B cell (primary cell): Measurements from ENCODE around the gene LRP5. TPM values are rescaled to one million over a fixed set of nuclear protein-coding genes. Genes with fewer than 3 reads are reported as not detected.

Experiments used
- ATAC-seq: fragments of 200-7000 bp; cut with Tn5 transposase; one replicate; pipeline ENCODE4 v1.10.0; 2021; ENCODE audit warnings: low read depth, mild to moderate bottlenecking, moderate number of reproducible peaks, moderate library complexity
- CTCF ChIA-PET: fragments of 350-600 bp; sonication (Branson Sonifier 250); formaldehyde crosslinking; loops from one replicate; lab custom pipeline; 2021; ENCODE audit warnings: antibody characterized with exemption, inconsistent platforms; lab: Charles Lee
- POLR2A ChIA-PET: fragments of 350-600 bp; sonication (Branson Sonifier 250); formaldehyde crosslinking; loops from one replicate; lab custom pipeline; 2021; ENCODE audit warnings: antibody characterized with exemption; lab: Charles Lee
- DNase-seq: peaks from one replicate; pipeline ENCODE4 v3.0.0; 2013
- H2AFZ ChIP-seq: 2 replicates; pipeline ENCODE4 v1.6.1; 2012; ENCODE audit warnings: mild to moderate bottlenecking, low read depth, low read length; ENCODE audit not compliant: insufficient read depth, poor library complexity, severe bottlenecking
- H3K27ac ChIP-seq, 2 donors: 1 replicate in 1 of 2; 2 replicates in 1 of 2; pipeline ENCODE4 v1.5.1; 2012 to 2013; ENCODE audit warnings: low read length in 2 of 2, mild to moderate bottlenecking in 2 of 2, moderate library complexity in 1 of 2
- H3K27me3 ChIP-seq, 4 experiments: fragments of 200-600 bp in 1 of 4; sonication (generic) in 1 of 4; replicated peaks in 1 of 4; 1 replicate in 2 of 4; 2 replicates in 2 of 4; pipeline versions ENCODE4 v1.6.1 to v1.7.0; 2013 to 2016; ENCODE audit warnings: low read length in 3 of 4, mild to moderate bottlenecking in 2 of 4, mixed read lengths in 1 of 4, moderate library complexity in 1 of 4; ENCODE audit not compliant: insufficient read depth in 4 of 4, control insufficient read depth in 3 of 4; ENCODE audit errors: control extremely low read depth in 1 of 4
- H3K36me3 ChIP-seq, 2 experiments: replicated peaks in 1 of 2; 1 replicate in 1 of 2; 2 replicates in 1 of 2; pipeline versions ENCODE4 v1.6.1 to v1.7.1; 2013; ENCODE audit warnings: low read length in 1 of 2; ENCODE audit not compliant: insufficient read depth in 2 of 2, control insufficient read depth in 1 of 2; ENCODE audit errors: control extremely low read depth in 1 of 2, extremely low read depth in 1 of 2
- H3K4me1 ChIP-seq, 2 donors: fragments of 200-600 bp in 1 of 2; sonication (generic) in 1 of 2; 1 replicate in 1 of 2; 2 replicates in 1 of 2; pipeline versions ENCODE4 v1.5.1 to v1.6.1; 2013 to 2017; ENCODE audit warnings: low read length in 2 of 2; ENCODE audit not compliant: control insufficient read depth in 2 of 2, insufficient read depth in 2 of 2
- H3K4me2 ChIP-seq: replicated peaks from 2 replicates; pipeline ENCODE3; 2012; ENCODE audit warnings: mild to moderate bottlenecking, low read depth, low read length; ENCODE audit not compliant: poor library complexity, severe bottlenecking
- H3K4me3 ChIP-seq, 5 experiments: fragments of 200-600 bp in 1 of 5; sonication (generic) in 1 of 5; 1 replicate in 3 of 5; 2 replicates in 2 of 5; pipeline versions ENCODE4 v1.5.1 to v1.7.0; 2011 to 2016; ENCODE audit warnings: low read length in 4 of 5, mild to moderate bottlenecking in 4 of 5, low read depth in 2 of 5, control low read depth in 1 of 5, moderate library complexity in 1 of 5; ENCODE audit not compliant: insufficient read depth in 1 of 5; ENCODE audit errors: control extremely low read depth in 1 of 5, extremely low read depth in 1 of 5
- H3K79me2 ChIP-seq: fragments of 200-600 bp; sonication (generic); one replicate; pipeline ENCODE4 v1.6.0; 2016; ENCODE audit warnings: low read length; ENCODE audit not compliant: control insufficient read depth, insufficient read depth
- H3K9ac ChIP-seq: fragments of 200-600 bp; sonication (generic); 2 replicates; pipeline ENCODE4 v1.6.1; 2017; ENCODE audit warnings: mild to moderate bottlenecking, low read length, moderate library complexity
- H3K9me3 ChIP-seq, 3 donors: one replicate each; pipeline versions ENCODE4 v1.6.1 to v1.7.1; 2013; ENCODE audit warnings: low read length in 2 of 3; ENCODE audit not compliant: control insufficient read depth in 2 of 3, insufficient read depth in 1 of 3; ENCODE audit errors: control extremely low read depth in 1 of 3
- H4K20me1 ChIP-seq: 2 replicates; pipeline ENCODE4 v1.6.0; 2012; ENCODE audit warnings: mild to moderate bottlenecking, low read length; ENCODE audit not compliant: insufficient read depth, control insufficient read depth, poor library complexity, severe bottlenecking
- H3K27ac Mint-ChIP-seq: one replicate; pipeline ENCODE4 v1.8.0; 2021; ENCODE audit warnings: mixed read lengths
- H3K27me3 Mint-ChIP-seq: one replicate; pipeline ENCODE4 v1.8.0; 2021; ENCODE audit warnings: mixed read lengths
- H3K4me1 Mint-ChIP-seq: one replicate; pipeline ENCODE4 v1.8.0; 2021; ENCODE audit warnings: mixed read lengths
- H3K4me3 Mint-ChIP-seq: one replicate; pipeline ENCODE4 v1.8.0; 2021; ENCODE audit warnings: mixed read lengths
- H3K9me3 Mint-ChIP-seq: one replicate; pipeline ENCODE4 v1.8.0; 2022; ENCODE audit warnings: mixed read lengths; ENCODE audit not compliant: insufficient read depth
- CTCF ChIP-seq: fragments of 200-600 bp; IDR thresholded peaks from one replicate; pipeline ENCODE4 v1.8.0; 2022; ENCODE audit warnings: antibody characterized with exemption, mild to moderate bottlenecking
- EZH2 ChIP-seq: IDR thresholded peaks from 2 replicates; pipeline ENCODE4 v1.6.1; 2012; ENCODE audit warnings: borderline replicate concordance, low read depth, mild to moderate bottlenecking, moderate library complexity, low read length; ENCODE audit not compliant: insufficient read depth, poor library complexity, severe bottlenecking
- WGBS: methylation state at CpG from one replicate; pipeline ENCODE4 v1.1.5; 2013; ENCODE audit warnings: missing lambda C conversion rate; ENCODE audit not compliant: insufficient coverage; 5-methylcytosine and 5-hydroxymethylcytosine counted together
- intact Hi-C: fragments of 100-400 bp; cut with micrococcal nuclease; formaldehyde crosslinking; loops from one replicate; pipeline ENCODE4 v1.10.0; 2022
- polyA plus RNA-seq: library from polyadenylated mRNA; depleted of rRNA; stranded (reverse); fragments of >200 nt; gene quantifications from 2 replicates; pipeline ENCODE4 v1.2.3, GENCODE V29; 2012
- total RNA-seq, 2 donors: library from RNA; stranded (reverse); fragments of 120-200 nt in 1 of 2; gene quantifications; 1 replicate in 1 of 2; 2 replicates in 1 of 2; pipeline versions ENCODE4 v1.2.3 to v1.2.4, GENCODE V29; 2013 to 2022

LRP5 gene
- total and polyA plus RNA-seq, 2 donors (not counting 1 experiment from before 2014, with no cell fraction given), result 2.4 to 13.9 TPM

- CTCF ChIA-PET, result interaction anchor here (0.9 to 1.1 kb wide), 3 partner anchors 10 to 41 kb away, joined by 3 read pairs; no protein-coding TSS in a partner anchor
- H3K4me1 Mint-ChIP-seq, result peaks cover 68% of the 10 kb centered on the region
- intact Hi-C loops, result no loop called here
Observed at GRCh38 chr11:68488623-68489022, 176.2 kb downstream of the LRP5 start.

More at GRCh38 chr11:68488623-68489022, 176.2 kb downstream of the LRP5 start:
- Histone ChIP-seq H2AFZ (no peak overlapping the region), H4K20me1 (peaks cover 83% of the 10 kb centered on the region), H3K9me3 (peaks cover 0 to 7% (median 0%) of the 10 kb centered on the region in 3 donors), H3K9ac (no peak overlapping the region), H3K79me2 (peaks cover 99% of the 10 kb centered on the region), H3K4me3 (no peak overlapping the region), H3K4me2 (peak overlapping the region; percentile 27), H3K27ac (no peak overlapping the region), H3K4me1 (peaks cover 33 to 42% of the 10 kb centered on the region in 2 donors), H3K27me3 (no peaks in the 10 kb centered on the region), H3K36me3 (peaks cover 0 to 3% of the 10 kb centered on the region in 2 experiments)
- Mint-ChIP-seq H3K4me3 (no peak overlapping the region), H3K27ac (no peak overlapping the region), H3K27me3 (no peaks in the 10 kb centered on the region), H3K9me3 (no peaks in the 10 kb centered on the region)
- DNase-seq (no peak), ATAC-seq (no peak)
- WGBS, result 100% methylated on average over 1 of the region's 1 CpG
- POLR2A ChIA-PET, result interaction anchor here (0.7 kb wide), 2 partner anchors 15 to 282 kb away, joined by 3 read pairs; no protein-coding TSS in a partner anchor
- no peak for TF ChIP-seq CTCF
- no peak for TF ChIP-seq EZH2
